GM15510 (cell line): ENCODE data around the gene FBXL16.
A peak's percentile ranks its signal among the peaks of the same experiment; 100 is the strongest.

Experiments
- POLR2A ChIP-seq: IDR thresholded peaks from 3 replicates; pipeline ENCODE4 v1.6.1; 2011; ENCODE audit warnings: borderline replicate concordance; ENCODE audit not compliant: insufficient read length; ENCODE audit errors: extremely low read depth

The FBXL16 gene

GRCh38 chr16:672371-672770 lies 33.2 kb downstream of the FBXL16 start:
- TF ChIP-seq POLR2A = no peak

- no peak for TF ChIP-seq POLR2A
Measured at GRCh38 chr16:671353-672131, 34.1 kb downstream of the FBXL16 start.

GRCh38 chr16:670485-671352 lies 34.9 kb downstream of the FBXL16 start:
- TF ChIP-seq POLR2A = no peak

- TF ChIP-seq POLR2A = no peak
Measured at GRCh38 chr16:669666-670065, 35.9 kb downstream of the FBXL16 start.

DNA sequence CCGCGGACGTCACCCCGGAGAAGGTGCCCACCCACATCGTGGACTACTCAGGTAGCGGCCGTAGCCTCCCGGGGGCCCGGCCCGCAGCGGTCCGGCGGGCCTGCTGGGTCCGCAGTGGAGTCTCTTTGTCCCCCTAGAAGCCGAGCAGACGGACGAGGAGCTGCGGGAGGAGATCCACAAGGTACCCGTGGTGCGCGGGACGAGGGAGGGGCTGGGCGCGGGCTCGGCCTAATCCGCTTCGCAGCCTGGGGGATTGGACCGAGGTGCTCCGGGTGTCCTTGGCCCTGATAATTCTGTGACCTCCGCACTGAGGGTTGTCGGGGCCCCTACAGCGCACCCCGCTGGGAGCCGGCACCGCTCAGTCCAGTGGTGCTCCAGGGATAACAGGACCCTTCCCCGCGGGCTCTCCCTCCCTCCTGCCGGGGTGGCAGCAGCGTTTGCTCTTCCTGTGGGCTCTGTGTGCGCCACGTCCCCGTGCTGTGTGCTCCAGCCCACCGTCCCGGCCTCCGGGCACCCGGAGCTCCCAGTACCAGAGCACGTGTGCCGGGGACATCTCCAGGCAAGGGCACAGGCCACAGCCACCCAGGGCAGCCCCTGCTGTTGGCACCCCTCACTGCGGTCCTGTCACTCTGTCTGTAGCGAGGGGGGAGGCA lies 37.0 kb downstream of the FBXL16 start:
- TF ChIP-seq POLR2A = no peak

DNA sequence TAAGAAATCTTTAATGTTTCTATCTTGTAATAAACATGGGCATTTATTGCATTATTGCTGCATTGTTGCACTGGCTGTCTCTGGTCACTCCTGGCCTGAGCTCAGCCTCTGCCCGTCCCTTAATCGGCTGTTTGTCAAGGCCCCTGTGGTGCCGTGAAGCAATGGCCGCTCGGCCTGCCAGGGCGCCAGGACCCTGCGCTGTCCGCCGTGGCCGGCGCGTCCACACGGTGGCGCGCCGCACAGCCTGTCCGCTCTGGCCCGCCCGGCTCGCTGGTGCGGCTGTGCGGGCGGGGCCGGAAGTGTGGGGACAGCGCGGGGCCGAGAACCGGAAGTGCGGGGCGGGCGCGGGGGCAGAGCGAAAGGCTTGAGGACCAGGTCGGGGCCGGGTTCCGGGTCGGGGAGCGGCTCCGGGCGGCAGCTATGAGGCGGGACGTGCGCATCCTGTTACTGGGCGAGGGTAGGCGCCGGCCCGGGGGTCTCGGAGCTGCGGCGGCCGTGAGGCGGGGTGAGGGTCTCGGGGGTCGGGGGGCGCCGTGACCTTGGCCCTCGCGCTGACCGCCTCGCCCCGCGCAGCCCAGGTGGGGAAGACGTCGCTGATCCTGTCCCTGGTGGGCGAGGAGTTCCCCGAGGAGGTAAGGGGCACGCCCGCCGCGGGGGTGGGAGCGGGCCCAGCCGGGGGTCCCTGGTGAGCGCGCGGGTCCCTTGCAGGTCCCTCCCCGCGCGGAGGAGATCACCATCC lies 37.7 kb downstream of the FBXL16 start, which contains the start of gene RHOT2:
TSS of gene RHOT2 (plus strand) at position 353 of the 739 bp plus-strand sequence. CDS start at position 421, 68 bp downstream.
- peak; percentile 95 for TF ChIP-seq POLR2A

- no peak for TF ChIP-seq POLR2A
Measured at GRCh38 chr16:667113-667779, 38.4 kb downstream of the FBXL16 start.

DNA sequence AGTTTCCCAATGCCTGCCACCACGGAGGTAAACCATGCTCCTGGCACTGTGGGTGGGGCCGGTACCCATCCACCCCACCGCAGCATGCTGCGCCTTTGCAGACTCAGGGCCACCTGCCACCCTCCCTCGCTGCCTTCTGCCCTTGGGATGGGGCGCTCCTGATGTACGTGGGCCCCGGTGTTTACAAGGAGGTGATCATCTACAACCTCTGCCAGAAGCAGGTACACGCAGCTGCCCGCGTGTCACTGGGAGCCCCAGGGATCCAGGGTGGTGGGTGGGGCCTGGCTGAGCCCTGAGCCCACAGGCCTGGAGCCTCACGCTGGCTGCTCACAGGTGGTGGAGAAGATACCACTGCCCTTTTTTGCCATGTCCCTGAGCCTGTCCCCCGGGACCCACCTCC lies 39.0 kb downstream of the FBXL16 start:
- no peak for TF ChIP-seq POLR2A

DNA sequence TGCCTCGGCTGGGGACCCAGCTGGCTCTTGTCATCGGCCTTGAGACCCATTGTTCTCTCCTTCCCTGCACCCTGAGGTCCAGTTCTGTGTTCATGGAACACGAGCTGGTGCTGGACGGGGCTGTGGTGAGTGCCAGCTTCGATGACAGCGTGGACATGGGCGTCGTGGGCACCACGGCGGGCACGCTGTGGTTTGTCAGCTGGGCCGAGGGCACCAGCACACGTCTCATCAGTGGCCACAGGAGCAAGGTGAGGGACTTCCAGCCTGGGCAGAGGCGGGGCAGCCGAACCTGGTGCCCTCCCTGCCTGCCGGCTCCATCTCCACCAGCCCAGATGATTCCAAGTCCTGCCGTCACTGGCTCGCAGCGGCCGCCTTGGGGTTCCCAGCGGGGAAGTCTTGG lies 43.0 kb downstream of the FBXL16 start:
- no peak for TF ChIP-seq POLR2A

- no peak for TF ChIP-seq POLR2A
Measured at GRCh38 chr16:662095-662494, 43.5 kb downstream of the FBXL16 start.

GRCh38 chr16:661184-661821 lies 44.3 kb downstream of the FBXL16 start:
- TF ChIP-seq POLR2A = no peak

DNA sequence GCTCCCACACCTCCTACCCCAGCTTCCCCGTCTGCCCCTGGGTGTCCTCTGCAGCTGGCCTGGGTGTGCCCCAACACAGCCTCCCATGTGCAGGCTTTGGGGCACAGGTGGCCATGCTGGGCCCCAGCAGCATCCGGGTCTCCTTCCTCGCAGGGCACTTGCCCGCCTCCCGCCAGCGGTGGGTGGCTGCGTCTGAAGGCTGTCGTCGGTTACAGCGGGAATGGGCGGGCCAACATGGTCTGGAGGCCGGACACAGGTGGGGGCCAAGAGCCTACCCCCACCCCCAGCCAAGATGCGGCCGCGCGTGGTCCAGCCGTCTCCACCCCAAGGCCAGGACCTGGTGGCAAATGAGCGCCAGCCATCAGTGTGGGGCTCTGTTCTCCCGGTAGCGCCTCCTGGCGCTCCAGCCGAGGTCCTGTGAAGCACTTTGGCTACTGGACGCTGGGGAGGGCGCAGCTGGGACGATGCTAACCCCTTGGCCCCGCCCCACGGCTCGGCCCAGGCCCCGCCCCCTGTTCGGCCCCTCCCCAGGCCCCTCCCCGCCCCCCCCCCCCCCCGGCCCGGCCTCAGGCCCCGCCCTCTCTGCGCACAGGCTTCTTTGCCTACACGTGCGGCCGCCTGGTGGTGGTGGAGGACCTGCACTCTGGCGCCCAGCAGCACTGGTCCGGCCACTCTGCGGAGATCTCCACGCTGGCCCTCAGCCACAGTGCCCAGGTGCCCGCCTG lies 45.0 kb downstream of the FBXL16 start:
- peak; percentile 30 for TF ChIP-seq POLR2A

DNA sequence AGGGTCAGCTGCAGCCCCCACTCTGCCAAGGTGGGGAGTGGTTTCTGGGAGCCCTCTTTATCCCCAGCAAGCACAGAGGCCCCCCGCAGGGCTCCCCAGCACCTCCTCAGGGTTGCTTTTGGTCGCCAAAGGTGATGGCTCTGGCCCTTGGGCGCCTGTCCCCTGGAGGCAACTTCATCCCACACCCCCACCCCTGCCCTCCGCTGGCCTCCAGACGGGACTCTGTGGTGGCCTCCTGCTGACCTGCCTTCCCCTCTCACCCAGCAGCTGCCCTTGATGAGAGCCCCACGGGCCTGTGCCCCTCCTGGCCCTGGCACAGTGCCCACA lies 45.5 kb downstream of the FBXL16 start:
- no peak for TF ChIP-seq POLR2A
